HPDE6-E6E7 (cell line): ENCODE results near the gene PATL2.
"Not testable (repeated sequence)": the region's sequence is repeated elsewhere in the genome, so short reads cannot be mapped to it uniquely, and the experiment has no call there.

ENCODE experiments used
- DNase-seq: peaks from one replicate; pipeline ENCODE4 v3.0.0; 2011; ENCODE audit warnings: missing footprints; ENCODE audit errors: extremely low spot score

PATL2 gene

GRCh38 chr15:44692659-44693058 is 18.5 kb downstream of the PATL2 start:
- no peak for DNase-seq

GRCh38 chr15:44690245-44690644 is 20.9 kb downstream of the PATL2 start:
- DNase-seq, result not testable (repeated sequence)

- not testable (repeated sequence) for DNase-seq
Measured at GRCh38 chr15:44689318-44689717, 21.8 kb downstream of the PATL2 start.

GRCh38 chr15:44682809-44683682 is 28.1 kb downstream of the PATL2 start:
- not testable (repeated sequence) for DNase-seq

- DNase-seq, result no peak
Measured at GRCh38 chr15:44682211-44682610, 28.9 kb downstream of the PATL2 start.

- DNase-seq, result no peak
Measured at GRCh38 chr15:44676676-44677075, 34.4 kb downstream of the PATL2 start.

GRCh38 chr15:44675911-44676310 is 35.2 kb downstream of the PATL2 start:
- DNase-seq, result no peak

- DNase-seq, result no peak
Measured at GRCh38 chr15:44673639-44674038, 37.5 kb downstream of the PATL2 start.

GRCh38 chr15:44670087-44670950 is 40.8 kb downstream of the PATL2 start:
- no peak for DNase-seq

GRCh38 chr15:44668921-44669320 is 42.2 kb downstream of the PATL2 start:
- no peak for DNase-seq

GRCh38 chr15:44667039-44667360 is 44.1 kb downstream of the PATL2 start:
- no peak for DNase-seq

- DNase-seq, result no peak
Measured at GRCh38 chr15:44666210-44667038, 44.7 kb downstream of the PATL2 start.

GRCh38 chr15:44663410-44664308 is 47.5 kb downstream of the PATL2 start, which contains the start of gene SPG11:
Gene SPG11 (minus strand): TSS chr15:44663662. CDS start chr15:44663647, 15 bp downstream.
- peak; percentile 96 for DNase-seq

- DNase-seq, result peak; percentile 61
Measured at GRCh38 chr15:44662478-44663409, 48.4 kb downstream of the PATL2 start.

GRCh38 chr15:44661576-44661975 is 49.5 kb downstream of the PATL2 start:
- no peak for DNase-seq

- no peak for DNase-seq
Measured at GRCh38 chr15:44659056-44659455, 52.1 kb downstream of the PATL2 start.

- no peak for DNase-seq
Measured at GRCh38 chr15:44657378-44657777, 53.7 kb downstream of the PATL2 start.

GRCh38 chr15:44656913-44657312 is 54.2 kb downstream of the PATL2 start:
- DNase-seq, result no peak

GRCh38 chr15:44656298-44656697 is 54.8 kb downstream of the PATL2 start:
- DNase-seq, result no peak

- no peak for DNase-seq
Measured at GRCh38 chr15:44654858-44655257, 56.3 kb downstream of the PATL2 start.
